Endothelial cell of hepatic sinusoid (primary cell): ENCODE results near the gene OR1I1.

Source experiments
- in situ Hi-C: cut with HindIII; loops from 2 replicates; pipeline ENCODE4 v1.10.0; 2017; ENCODE audit warnings: low sequenced_read_pairs

OR1I1 gene

GRCh38 chr19:15142313-15142712, 60.3 kb downstream of the OR1I1 start:
- in situ Hi-C loops: no loop called here
